Osteoblast (primary cell): ENCODE results near the gene MRPL52. TPM values are rescaled to one million over a fixed set of nuclear protein-coding genes. Genes with fewer than 3 reads are reported as not detected.

Experiments
- DNase-seq: peaks from one replicate; pipeline ENCODE4 v3.0.0; 2011; ENCODE audit warnings: low spot score, mixed read lengths; ENCODE audit not compliant: insufficient read length; ENCODE audit errors: missing footprints
- H2AFZ ChIP-seq: 2 replicates; pipeline ENCODE4 v1.6.0; 2011; ENCODE audit warnings: mild to moderate bottlenecking, low read length
- H3K27ac ChIP-seq: 2 replicates; pipeline ENCODE4 v1.5.1; 2011; ENCODE audit warnings: mild to moderate bottlenecking, low read depth, low read length, moderate library complexity
- H3K27me3 ChIP-seq: 2 replicates; pipeline ENCODE4 v1.6.0; 2012; ENCODE audit warnings: mild to moderate bottlenecking, control low read depth, inconsistent platforms, low read length, moderate library complexity; ENCODE audit not compliant: insufficient read depth
- H3K36me3 ChIP-seq: 2 replicates; pipeline ENCODE4 v1.5.1; 2011; ENCODE audit warnings: mild to moderate bottlenecking, low read length, control low read depth, moderate library complexity; ENCODE audit not compliant: insufficient read depth
- H3K4me1 ChIP-seq: 2 replicates; pipeline ENCODE4 v1.5.1; 2011; ENCODE audit warnings: mild to moderate bottlenecking, low read length, control low read depth, moderate library complexity; ENCODE audit not compliant: insufficient read depth
- H3K4me2 ChIP-seq: 2 replicates; pipeline ENCODE4 v1.6.0; 2011; ENCODE audit warnings: mild to moderate bottlenecking, low read length; ENCODE audit not compliant: insufficient read depth
- H3K4me3 ChIP-seq: fragments of 200-600 bp; sonication (generic); 3 replicates; pipeline ENCODE4 v1.5.1; 2012; ENCODE audit warnings: mild to moderate bottlenecking, low read length, inconsistent platforms; ENCODE audit not compliant: insufficient read depth
- H3K79me2 ChIP-seq: 2 replicates; pipeline ENCODE4 v1.6.0; 2012; ENCODE audit warnings: mild to moderate bottlenecking, low read length, control low read depth, inconsistent platforms; ENCODE audit not compliant: insufficient read depth
- H3K9me3 ChIP-seq: 2 replicates; pipeline ENCODE4 v1.5.1; 2011; ENCODE audit warnings: low read depth, low read length, control low read depth
- H4K20me1 ChIP-seq: 2 replicates; pipeline ENCODE4 v1.6.0; 2012; ENCODE audit warnings: mild to moderate bottlenecking, low read length, control low read depth; ENCODE audit not compliant: insufficient read depth
- total RNA-seq: library from RNA; depleted of rRNA; stranded (reverse); fragments of >200 nt; gene quantifications from 2 replicates; pipeline ENCODE4 v1.2.3, GENCODE V29; 2012
- TF ChIP-seq, protein P1 (sequence below): IDR thresholded peaks from 2 replicates; pipeline ENCODE4 v1.5.1; 2011; ENCODE audit warnings: mild to moderate bottlenecking, low read depth, low read length, moderate library complexity; ENCODE audit errors: extremely low read depth

MRPL52 gene
- total RNA-seq, 1 donor = 31.5 TPM

DNA sequence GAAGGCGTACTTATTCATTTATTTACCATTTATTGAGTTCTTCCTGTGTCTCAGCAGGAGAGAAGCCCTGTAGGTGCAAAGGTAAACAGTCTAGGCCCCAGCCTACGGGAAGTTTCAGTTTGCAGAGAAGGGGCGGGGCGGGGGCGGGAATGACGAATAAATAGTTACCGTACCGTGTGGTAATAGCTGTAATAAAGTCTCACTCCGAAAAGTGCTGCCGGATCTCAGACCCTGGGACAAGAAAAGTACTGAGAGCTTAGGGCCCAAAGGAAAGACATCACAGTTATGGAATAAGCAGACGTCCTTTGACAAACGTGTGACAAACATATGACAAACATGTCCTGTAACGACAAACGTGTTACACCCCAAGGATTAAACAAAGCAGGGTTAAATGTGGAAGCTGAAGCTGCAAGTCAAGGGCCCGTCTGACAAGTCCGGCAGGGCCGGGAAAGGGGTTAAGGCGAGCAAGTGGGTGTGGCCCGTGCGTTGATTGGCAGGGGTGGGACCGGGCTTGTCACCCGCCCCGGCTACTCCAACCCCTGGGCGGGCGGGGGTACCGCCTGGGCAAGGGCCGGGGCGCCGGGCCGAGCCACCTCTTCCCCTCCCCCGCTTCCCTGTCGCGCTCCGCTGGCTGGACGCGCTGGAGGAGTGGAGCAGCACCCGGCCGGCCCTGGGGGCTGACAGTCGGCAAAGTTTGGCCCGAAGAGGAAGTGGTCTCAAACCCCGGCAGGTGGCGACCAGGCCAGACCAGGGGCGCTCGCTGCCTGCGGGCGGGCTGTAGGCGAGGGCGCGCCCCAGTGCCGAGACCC lies 41.7 kb downstream of the MRPL52 start, which contains the start of gene LRP10:
Gene LRP10, plus strand, starts transcription at position 517 of the 809 bp plus-strand sequence. CDS start 564 bp downstream, outside the sequence.
- peak; percentile 95 for DNase-seq
- H3K27me3 ChIP-seq = no peaks in the 10 kb centered on the region
- H3K9me3 ChIP-seq = no peaks in the 10 kb centered on the region
- peaks cover 27% of the 10 kb centered on the region for H3K36me3 ChIP-seq
- H3K4me1 ChIP-seq = peaks cover 21% of the 10 kb centered on the region
- peak within 1 kb of the TSS; percentile 92 for H3K27ac ChIP-seq
- H3K79me2 ChIP-seq = peaks cover 33% of the 10 kb centered on the region
- TF ChIP-seq, protein P1, sequence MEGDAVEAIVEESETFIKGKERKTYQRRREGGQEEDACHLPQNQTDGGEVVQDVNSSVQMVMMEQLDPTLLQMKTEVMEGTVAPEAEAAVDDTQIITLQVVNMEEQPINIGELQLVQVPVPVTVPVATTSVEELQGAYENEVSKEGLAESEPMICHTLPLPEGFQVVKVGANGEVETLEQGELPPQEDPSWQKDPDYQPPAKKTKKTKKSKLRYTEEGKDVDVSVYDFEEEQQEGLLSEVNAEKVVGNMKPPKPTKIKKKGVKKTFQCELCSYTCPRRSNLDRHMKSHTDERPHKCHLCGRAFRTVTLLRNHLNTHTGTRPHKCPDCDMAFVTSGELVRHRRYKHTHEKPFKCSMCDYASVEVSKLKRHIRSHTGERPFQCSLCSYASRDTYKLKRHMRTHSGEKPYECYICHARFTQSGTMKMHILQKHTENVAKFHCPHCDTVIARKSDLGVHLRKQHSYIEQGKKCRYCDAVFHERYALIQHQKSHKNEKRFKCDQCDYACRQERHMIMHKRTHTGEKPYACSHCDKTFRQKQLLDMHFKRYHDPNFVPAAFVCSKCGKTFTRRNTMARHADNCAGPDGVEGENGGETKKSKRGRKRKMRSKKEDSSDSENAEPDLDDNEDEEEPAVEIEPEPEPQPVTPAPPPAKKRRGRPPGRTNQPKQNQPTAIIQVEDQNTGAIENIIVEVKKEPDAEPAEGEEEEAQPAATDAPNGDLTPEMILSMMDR = no peak
- peak within 1 kb of the TSS; percentile 91 for H3K4me3 ChIP-seq
- H3K4me2 ChIP-seq = peak within 1 kb of the TSS; percentile 100
- peaks cover 22% of the 10 kb centered on the region for H4K20me1 ChIP-seq
- H2AFZ ChIP-seq = peak within 1 kb of the TSS; percentile 98

DNA sequence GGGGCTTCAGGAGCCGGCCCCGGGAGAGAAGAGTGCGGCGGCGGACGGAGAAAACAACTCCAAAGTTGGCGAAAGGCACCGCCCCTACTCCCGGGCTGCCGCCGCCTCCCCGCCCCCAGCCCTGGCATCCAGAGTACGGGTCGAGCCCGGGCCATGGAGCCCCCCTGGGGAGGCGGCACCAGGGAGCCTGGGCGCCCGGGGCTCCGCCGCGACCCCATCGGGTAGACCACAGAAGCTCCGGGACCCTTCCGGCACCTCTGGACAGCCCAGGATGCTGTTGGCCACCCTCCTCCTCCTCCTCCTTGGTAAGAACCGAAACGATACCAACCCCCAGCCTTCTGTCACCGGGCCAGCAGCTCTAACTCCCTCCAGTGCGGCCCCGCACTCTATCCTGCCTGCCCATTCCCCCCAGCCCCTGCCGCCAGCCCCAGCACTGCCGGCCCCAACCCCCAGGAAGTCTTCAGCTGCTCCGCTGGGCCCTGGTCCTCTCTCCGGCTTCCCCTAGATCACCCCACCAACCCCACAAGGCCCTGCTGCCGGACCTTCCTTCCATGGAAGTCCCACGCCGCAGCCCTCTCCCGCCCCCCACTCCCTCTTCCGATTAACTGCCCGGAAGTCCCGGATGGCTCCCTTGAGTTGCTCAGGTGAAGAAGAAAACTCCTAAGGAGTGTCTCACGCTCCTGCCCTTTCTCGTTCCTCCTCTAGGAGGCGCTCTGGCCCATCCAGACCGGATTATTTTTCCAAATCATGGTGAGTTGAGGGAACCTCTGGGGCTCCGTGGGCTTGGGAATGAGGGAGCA lies 42.5 kb downstream of the MRPL52 start:
- Histone ChIP-seq H3K4me3 (peak overlapping the region; percentile 91), H3K79me2 (peaks cover 33% of the 10 kb centered on the region), H3K27me3 (no peaks in the 10 kb centered on the region), H3K27ac (peak overlapping the region; percentile 92), H3K4me2 (peak overlapping the region; percentile 100), H3K36me3 (peaks cover 34% of the 10 kb centered on the region), H2AFZ (peak overlapping the region; percentile 98), H3K9me3 (no peaks in the 10 kb centered on the region), H4K20me1 (peaks cover 24% of the 10 kb centered on the region), H3K4me1 (peaks cover 21% of the 10 kb centered on the region)
- DNase-seq = peak; percentile 96
- TF ChIP-seq, protein P1 = peak; percentile 98

DNA sequence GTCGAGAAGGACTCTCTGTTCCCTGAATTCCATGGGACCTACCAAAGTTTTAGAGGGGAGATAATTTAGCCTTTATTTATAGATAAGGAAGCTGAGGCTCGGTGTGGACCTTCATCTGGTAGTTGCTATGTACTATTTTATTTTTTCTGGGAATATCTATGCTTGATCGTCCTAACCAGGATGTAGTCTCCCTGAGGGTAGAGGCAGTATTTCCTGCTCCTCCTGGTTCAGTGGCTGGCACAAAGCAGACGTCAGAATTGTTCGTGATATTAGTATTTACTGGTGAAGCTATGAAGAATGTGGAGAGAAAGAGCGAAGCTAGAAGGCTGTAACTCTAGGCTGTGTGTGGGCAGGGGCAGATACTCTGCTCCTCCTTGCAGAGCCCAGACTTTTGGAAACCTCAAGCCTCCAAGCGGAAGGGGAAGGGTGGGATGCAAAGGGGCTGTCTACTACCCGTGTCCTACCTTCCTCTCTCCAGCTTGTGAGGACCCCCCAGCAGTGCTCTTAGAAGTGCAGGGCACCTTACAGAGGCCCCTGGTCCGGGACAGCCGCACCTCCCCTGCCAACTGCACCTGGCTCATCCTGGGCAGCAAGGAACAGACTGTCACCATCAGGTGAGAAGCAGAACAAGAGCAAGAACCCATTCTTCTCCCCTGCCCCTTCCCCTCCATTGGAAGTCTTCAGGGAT lies 43.3 kb downstream of the MRPL52 start:
- Histone ChIP-seq H3K4me2 (peak overlapping the region; percentile 100), H3K79me2 (peaks cover 33% of the 10 kb centered on the region), H4K20me1 (peaks cover 24% of the 10 kb centered on the region), H3K4me1 (peaks cover 21% of the 10 kb centered on the region), H3K27ac (peak overlapping the region; percentile 92), H3K36me3 (peaks cover 42% of the 10 kb centered on the region), H2AFZ (peak overlapping the region; percentile 98), H3K27me3 (no peaks in the 10 kb centered on the region), H3K9me3 (no peaks in the 10 kb centered on the region), H3K4me3 (peak overlapping the region; percentile 91)
- DNase-seq = peak; percentile 88
- TF ChIP-seq, protein P1 = peak; percentile 15
